GM19193 (cell line): ENCODE data around the gene TRPC3.

Experiments used
- POLR2A ChIP-seq: IDR thresholded peaks from 4 replicates; pipeline ENCODE4 v1.6.1; 2011; ENCODE audit not compliant: insufficient read depth, insufficient read length; ENCODE audit errors: extremely low read depth

Gene TRPC3

DNA sequence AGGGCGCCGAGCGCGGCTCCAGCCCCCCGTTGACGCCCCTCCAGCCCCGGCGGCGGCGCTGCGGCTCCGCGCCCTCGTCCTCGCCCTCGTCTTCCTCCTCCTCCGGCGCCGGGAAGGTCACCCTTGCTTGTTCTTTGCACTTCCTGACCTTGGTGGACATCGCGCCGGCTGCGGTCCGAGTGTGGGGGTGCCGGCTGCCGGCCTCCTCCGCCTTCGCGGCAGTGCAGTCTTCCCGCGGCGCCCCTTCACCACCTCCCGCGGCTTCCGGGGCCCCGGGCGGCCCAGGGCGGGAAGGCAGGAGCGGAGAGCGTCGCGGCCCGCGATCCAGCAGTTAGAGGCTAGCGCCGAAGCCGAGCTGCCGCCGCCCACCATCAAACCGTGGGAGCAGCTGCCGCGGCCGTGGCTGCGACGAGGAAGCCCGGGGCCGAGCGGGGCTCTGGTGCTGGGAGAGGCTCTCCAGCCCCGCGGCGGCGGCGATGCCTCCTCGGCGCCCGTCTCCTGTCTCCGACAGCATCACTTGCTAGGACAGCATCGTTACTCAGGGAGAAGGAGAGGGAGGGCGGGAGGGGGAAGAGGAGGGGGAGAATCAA lies at the start of gene TRPC3:
Gene TRPC3 (minus strand): TSS at position 540 of the 590 bp plus-strand sequence. CDS start 380 bp downstream, at position 160.
- TF ChIP-seq POLR2A = no peak

DNA sequence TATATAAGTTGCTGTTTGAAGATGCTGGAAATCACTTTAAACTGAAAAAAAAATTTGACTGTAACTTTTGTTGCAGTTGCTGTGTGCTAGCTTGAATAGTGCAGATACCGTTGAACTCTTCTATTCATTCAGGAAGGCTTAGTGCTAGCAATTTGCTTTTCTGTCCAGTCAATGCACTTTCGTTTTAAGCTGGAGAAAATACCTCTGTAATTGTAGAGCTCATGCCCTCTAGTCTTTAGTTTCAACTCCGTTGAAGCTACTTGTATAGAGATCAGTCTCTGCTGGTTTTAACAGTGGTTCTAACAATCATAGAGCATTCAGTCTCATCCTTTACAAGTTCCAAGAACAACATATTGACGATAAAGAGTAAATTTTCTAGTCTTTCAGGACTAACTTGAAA lies 49.0 kb upstream of the TRPC3 start:
- TF ChIP-seq POLR2A = no peak

DNA sequence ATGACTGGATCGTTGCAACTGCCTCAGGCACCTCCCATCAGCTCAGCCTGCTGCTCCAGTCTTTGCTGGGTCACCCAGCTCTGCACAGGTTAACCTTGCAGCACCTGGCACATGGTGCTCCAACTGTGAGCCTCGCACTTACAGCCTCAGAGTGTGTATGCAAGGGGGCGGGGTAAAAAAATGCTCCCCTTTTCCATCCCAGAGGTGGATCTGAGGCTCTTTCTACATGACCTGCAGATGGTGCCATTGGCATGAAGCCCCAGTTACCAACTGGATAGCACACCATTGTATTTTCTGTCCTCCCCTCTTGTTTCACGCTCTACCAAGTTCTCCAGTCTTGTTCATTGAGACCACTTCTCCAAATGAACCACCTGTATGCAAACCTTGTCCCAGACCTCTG lies 46.2 kb upstream of the TRPC3 start:
- TF ChIP-seq POLR2A = no peak

DNA sequence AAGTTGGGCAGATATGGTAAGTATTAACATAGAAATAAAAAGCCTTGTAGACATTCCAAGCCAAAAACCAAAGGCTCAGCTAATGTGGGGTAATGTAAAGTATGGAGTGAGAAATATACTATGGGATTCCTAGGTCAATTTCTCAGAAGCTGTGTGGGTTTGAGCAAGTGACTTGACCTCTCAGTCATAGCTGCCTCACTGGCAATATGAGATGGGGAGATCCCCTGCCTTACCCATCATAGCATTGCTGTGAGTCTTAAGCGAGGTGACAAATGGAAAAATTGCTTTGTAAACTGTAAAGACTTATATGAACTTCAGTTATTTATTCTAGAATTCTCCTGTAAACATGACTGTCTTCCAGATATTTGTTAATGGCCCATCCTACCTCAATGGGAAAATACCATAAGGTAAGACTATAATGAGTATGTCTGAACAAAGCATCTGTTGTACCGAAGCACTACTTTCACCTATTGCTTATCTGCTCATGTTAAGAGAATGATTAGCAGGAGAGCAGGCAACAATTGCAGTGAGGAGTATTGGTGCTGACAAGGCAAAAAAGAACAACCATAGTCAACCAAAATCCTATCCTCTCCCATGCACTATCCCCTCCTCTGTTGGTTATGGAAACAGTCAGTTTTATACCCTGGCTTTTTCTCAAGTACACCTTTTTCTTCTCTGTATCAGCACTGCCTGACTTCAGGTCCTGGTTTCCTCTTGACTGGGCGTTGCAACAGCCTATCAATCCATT lies 44.1 kb upstream of the TRPC3 start:
- no peak for TF ChIP-seq POLR2A

DNA sequence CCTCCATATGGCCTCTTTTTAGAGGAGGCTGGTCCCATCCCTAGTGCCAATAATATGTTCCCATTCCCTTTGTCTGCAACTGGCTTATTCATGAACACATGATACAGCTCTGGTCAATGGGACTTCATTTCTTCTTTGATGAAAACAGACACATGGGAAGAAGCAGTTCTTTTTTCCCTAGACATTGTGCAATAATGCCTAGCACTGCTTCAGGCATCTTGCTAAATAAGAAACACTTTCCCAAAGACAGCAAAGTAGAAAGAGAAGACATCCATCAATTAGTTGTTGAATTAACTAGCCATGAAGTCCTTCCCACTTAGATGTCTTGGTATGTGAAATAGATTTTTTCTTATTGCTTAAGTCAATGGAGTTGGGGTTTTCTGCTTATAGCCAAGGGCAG lies 40.1 kb upstream of the TRPC3 start:
- no peak for TF ChIP-seq POLR2A

DNA sequence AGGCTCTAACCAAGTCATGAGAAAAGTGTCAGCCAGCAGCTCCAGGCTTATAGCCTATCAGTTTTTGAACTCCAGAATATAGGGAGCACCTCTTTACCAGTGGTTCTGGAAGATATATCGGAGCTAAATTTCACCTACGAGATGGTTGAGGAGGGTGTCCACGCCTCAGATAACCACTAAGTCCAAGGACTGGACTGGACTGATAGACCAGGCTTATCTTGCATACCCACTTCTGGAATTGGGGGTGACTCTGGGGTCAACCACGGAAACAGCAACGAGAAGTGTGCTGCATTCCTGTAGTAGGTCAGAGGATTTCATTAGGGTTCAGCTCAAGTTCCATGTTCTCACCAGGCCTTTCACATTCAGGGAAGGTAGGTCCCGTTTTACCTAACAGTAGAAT lies 38.6 kb upstream of the TRPC3 start:
- no peak for TF ChIP-seq POLR2A

DNA sequence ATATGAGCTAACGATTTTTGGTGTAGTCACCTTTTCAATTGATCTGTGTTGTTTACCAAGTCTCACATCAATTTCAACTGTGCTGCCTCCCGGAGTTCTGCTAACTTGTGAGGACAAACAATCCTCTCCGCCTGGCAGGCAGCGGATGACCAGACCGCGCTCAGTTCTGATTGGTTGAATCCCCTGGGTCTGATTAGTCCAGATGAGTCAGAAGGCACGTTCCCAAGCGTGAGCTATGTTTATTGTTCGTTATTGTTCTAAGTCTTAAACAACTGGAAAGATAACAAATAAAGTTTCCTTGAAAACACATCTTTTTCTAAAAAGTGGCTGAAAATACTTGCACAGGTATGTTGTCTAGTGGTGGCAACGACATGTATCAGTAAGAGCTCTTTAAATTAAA lies 37.9 kb upstream of the TRPC3 start:
- no peak for TF ChIP-seq POLR2A

DNA sequence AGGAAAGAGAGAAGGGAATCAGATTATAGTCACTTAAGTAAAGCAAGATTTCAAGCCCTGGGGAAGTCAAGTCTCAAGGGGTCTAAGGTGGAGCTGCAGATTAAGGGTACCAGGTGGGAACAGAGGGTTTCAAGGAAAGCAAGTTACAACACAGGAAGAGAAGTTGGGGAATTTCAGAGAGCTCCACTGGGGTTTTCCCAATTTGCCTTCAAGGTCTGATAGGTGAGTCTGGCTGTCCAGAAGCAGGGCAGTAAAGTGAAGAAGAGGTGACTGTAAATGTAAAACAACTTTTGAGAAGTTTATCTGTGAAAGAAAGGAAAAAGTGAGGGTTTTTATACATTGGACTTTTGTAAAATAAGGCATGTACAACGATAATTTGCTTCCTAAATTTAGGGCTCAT lies 37.1 kb upstream of the TRPC3 start:
- TF ChIP-seq POLR2A = no peak

DNA sequence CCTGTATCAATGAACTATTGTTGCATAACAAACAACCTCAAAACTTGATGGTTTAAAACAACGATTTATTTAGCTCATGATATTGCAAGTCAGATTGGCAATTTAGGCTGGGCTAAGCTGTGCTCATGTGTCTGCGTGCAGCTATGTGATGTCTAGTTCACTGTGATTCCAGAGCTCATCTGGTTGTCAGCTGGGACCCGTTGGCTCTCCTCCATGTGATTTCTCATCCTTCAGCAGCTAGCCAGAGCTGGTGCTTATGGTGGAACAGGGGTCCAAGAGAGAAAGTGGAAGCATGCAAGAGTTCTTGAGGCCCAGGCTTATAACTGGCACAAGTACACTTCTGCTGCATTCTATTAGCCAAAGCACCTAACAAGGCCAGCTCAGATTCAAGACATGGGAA lies 28.8 kb upstream of the TRPC3 start:
- TF ChIP-seq POLR2A = no peak

DNA sequence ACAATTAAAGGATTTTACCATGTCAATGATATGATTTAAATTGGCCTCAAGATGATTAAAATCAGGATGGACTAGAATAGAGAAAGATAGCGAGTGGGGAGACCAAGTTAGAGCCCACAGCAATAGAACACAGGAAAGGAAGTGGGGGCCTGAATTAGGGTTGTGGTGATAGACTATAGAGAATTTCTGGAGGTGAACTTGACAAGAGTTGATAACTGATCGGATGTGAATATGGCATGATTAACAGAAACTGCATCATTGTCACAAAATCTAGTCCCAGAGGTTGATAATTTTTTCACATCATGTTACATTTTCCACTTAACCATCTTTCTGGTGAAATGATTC lies 26.3 kb upstream of the TRPC3 start:
- TF ChIP-seq POLR2A = no peak

DNA sequence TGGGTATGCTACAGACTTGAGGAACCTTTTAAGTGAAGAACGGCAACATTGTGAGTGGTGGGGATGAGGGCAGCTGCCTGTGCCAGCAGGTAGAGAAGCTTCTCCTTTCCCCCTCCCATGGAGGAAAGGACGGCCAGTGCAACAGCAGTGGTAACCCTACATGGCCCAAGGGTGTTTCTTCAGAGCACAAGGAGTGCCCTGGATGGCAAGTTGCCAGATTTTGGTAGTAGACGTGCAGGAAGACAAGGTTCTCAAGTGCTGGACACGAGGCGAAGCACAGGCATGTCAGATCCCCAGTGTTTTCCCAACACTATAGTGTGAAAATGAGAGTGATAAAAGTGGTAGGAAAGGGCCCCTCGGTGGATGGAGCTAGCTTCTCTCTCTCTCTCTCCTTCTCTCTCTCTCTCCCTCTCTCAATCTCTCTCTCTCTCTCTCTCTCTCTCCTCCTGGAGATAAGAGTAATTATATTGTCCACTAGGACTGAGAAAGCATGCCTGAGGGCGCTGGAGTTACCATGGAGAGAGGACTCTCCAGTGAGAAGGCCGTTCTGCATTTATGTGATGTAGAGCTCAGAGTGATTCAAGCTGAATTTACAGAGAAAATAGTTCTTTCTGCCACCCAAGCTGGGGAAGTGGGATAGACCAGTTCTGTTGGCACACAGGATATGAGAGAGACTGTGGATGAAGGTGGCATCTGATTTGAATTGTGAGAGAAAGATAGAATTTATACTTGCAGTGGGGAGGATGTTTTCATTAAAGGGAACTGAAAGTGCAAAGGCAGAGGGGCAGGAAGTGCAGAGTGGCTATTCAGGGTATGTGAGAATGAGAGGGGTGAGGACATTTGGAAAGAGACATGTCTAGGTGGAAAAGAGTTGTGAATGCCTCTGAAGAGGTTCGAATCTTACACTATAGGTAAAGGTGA lies 25.7 kb upstream of the TRPC3 start:
- no peak for TF ChIP-seq POLR2A

DNA sequence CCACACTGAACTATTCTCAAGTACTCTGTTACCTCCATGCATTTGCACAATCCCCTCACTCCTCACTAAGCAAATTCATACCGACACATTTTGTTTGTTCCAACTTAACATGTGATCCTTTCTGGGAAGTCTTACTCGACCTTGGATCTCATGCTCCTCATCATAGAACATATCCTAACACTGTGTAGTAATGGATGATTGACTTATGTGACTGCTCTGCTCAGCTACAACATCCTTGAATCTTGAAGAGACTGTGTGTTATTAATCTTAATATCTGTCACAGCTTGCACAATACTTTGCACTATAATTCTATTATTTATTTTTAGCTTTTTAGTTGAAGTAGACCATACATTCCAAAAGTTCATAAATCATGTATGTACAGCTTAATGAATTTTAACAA lies 23.9 kb upstream of the TRPC3 start:
- TF ChIP-seq POLR2A = no peak

DNA sequence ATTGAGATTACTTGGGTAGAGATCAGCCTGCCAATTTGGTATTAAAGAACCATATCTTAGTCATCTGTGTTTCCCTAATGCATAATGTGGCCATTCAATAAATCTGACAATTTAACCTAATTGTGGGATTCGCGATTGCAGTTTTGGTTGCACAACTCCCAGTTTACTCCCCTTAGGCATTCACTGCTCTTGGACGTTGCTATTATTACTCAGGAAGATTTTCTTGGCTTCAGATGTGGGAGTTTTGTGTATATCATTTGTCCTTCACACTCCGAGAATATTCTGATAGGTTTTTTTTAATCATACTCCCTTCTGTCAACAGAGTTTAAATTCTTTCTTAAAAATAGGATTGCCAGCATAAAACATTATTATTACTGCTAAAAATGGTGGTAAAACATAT lies 22.0 kb upstream of the TRPC3 start:
- TF ChIP-seq POLR2A = no peak

DNA sequence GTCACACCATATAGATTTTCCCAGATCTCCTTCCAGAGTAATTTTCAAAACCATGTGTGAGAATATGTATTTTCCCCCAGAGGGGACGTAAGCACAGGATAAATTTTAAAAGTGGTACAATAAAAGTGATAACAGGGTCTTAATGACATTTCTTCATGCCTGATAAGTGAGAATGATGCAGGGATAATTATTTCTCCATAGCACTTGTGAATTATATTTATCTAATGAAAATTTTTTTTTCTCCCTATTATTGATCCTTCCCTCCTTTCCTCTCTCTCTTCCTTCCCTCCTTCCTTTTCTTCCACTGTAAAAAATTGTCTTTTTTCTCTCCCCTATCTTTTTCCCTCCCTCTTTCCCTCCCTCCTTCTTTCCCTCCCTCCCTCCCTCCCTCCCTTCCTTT lies 17.0 kb upstream of the TRPC3 start:
- TF ChIP-seq POLR2A = no peak

DNA sequence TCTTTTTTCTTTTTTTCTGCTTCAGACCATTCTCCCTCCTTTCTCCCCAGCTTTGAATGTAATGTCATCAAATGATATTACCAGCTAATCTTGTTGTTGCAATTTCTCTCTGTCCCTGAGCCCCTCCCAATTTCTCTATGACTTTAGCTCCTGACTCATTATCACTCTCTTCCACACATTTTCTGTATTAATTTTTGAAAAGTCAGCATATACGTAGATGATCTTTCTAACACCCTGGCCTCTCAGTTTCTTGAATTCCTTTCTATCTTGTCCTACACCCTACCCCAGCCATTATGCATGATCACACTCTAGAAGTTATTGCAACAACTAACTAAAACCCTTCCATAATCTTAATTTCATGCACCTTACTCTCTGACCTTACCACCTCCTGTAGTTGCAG lies 13.1 kb upstream of the TRPC3 start:
- TF ChIP-seq POLR2A = no peak

DNA sequence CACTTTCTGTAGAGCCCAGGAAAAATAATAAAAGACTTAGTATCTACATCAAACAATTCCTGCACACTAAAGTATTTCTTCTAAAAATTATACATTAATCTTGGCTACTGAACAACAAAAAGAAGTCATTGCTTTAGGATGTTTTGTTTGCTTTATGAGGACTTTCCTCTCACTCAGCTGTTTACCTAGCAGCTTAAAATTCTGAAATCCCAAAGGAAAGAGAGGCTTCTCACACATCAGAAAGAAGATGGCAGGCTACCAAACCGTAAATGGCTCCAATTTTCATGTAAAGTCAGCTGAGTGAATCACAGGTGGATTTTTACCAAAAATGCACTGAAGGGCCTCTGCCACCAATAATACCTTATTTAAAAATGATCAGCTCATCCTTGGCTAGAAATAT lies 9.0 kb upstream of the TRPC3 start:
- no peak for TF ChIP-seq POLR2A
